ENCODE data around the gene NUDT13.

DNA sequence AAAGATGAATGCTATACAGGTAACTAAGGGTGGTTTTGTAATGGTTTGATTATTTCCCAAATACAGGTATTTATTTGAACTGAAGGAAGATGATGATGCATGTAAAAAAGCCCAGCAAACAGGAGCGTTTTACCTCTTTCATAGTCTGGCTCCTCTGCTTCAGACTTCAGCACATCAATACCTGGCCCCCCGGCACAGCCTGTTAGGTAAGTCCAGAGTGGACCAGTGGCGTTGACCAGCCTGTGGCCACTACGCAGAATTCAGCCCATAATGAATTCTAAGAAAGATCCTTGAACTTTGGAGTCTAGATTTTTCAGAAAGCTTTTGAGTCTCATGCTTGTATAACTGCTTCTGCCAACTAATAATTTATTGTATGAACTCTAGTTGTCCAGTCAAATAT, 9.7 kb downstream of the NUDT13 start:
- TF ChIP-seq, protein P1, sequence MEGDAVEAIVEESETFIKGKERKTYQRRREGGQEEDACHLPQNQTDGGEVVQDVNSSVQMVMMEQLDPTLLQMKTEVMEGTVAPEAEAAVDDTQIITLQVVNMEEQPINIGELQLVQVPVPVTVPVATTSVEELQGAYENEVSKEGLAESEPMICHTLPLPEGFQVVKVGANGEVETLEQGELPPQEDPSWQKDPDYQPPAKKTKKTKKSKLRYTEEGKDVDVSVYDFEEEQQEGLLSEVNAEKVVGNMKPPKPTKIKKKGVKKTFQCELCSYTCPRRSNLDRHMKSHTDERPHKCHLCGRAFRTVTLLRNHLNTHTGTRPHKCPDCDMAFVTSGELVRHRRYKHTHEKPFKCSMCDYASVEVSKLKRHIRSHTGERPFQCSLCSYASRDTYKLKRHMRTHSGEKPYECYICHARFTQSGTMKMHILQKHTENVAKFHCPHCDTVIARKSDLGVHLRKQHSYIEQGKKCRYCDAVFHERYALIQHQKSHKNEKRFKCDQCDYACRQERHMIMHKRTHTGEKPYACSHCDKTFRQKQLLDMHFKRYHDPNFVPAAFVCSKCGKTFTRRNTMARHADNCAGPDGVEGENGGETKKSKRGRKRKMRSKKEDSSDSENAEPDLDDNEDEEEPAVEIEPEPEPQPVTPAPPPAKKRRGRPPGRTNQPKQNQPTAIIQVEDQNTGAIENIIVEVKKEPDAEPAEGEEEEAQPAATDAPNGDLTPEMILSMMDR (IDR thresholded peaks at IDR 0.05) = no peak
- TF ChIP-seq, protein P2, sequence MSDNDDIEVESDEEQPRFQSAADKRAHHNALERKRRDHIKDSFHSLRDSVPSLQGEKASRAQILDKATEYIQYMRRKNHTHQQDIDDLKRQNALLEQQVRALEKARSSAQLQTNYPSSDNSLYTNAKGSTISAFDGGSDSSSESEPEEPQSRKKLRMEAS (CRISPR knock-in tag; IDR thresholded peaks at IDR 0.05) = no peak
- no peak for TF ChIP-seq CREB1 (CRISPR knock-in tag; IDR thresholded peaks at IDR 0.05)
- TF ChIP-seq, protein P3, sequence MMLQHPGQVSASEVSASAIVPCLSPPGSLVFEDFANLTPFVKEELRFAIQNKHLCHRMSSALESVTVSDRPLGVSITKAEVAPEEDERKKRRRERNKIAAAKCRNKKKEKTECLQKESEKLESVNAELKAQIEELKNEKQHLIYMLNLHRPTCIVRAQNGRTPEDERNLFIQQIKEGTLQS (CRISPR knock-in tag; conservative IDR thresholded peaks at IDR 0.05) = no peak
- no peak for TF ChIP-seq TEAD1 (CRISPR knock-in tag; IDR thresholded peaks at IDR 0.05)
- TF ChIP-seq, protein P4, sequence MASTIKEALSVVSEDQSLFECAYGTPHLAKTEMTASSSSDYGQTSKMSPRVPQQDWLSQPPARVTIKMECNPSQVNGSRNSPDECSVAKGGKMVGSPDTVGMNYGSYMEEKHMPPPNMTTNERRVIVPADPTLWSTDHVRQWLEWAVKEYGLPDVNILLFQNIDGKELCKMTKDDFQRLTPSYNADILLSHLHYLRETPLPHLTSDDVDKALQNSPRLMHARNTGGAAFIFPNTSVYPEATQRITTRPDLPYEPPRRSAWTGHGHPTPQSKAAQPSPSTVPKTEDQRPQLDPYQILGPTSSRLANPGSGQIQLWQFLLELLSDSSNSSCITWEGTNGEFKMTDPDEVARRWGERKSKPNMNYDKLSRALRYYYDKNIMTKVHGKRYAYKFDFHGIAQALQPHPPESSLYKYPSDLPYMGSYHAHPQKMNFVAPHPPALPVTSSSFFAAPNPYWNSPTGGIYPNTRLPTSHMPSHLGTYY (CRISPR knock-in tag; IDR thresholded peaks at IDR 0.05) = no peak
